Effector CD4-positive, alpha-beta T cell (primary cell): ENCODE data around the gene APOLD1.
"Not testable (repeated sequence)": the region's sequence is repeated elsewhere in the genome, so short reads cannot be mapped to it uniquely, and the experiment has no call there.

Source experiments
- DNase-seq: peaks from one replicate; pipeline ENCODE4 v3.0.0-alpha.2; 2020

Gene APOLD1

GRCh38 chr12:12810553-12811021 lies 25.1 kb downstream of the APOLD1 start:
- no peak for DNase-seq

GRCh38 chr12:12811343-12811742 lies 25.9 kb downstream of the APOLD1 start:
- no peak for DNase-seq

GRCh38 chr12:12812174-12812573 lies 26.7 kb downstream of the APOLD1 start:
- DNase-seq, result no peak

- DNase-seq, result no peak
Measured at GRCh38 chr12:12812618-12813119, 27.2 kb downstream of the APOLD1 start.

GRCh38 chr12:12813120-12814101 lies 28.0 kb downstream of the APOLD1 start, which contains the start of gene DDX47:
Gene DDX47 (plus strand): TSS chr12:12813346. CDS start chr12:12813368, 22 bp downstream.
- DNase-seq, result peak; percentile 98

- DNase-seq, result no peak
Measured at GRCh38 chr12:12817616-12818015, 32.2 kb downstream of the APOLD1 start.

- DNase-seq, result no peak
Measured at GRCh38 chr12:12818701-12819100, 33.2 kb downstream of the APOLD1 start.

GRCh38 chr12:12819221-12819620 lies 33.8 kb downstream of the APOLD1 start:
- no peak for DNase-seq

- DNase-seq, result no peak
Measured at GRCh38 chr12:12819752-12820311, 34.4 kb downstream of the APOLD1 start.

GRCh38 chr12:12820376-12820775 lies 34.9 kb downstream of the APOLD1 start:
- DNase-seq, result not testable (repeated sequence)

- DNase-seq, result no peak
Measured at GRCh38 chr12:12821975-12822374, 36.5 kb downstream of the APOLD1 start.

GRCh38 chr12:12822886-12823285 lies 37.4 kb downstream of the APOLD1 start:
- no peak for DNase-seq

- no peak for DNase-seq
Measured at GRCh38 chr12:12823300-12823699, 37.8 kb downstream of the APOLD1 start.

GRCh38 chr12:12823811-12824210 lies 38.4 kb downstream of the APOLD1 start:
- no peak for DNase-seq

GRCh38 chr12:12835378-12836146 lies 50.1 kb downstream of the APOLD1 start:
- no peak for DNase-seq

GRCh38 chr12:12836571-12836970 lies 51.1 kb downstream of the APOLD1 start:
- no peak for DNase-seq

GRCh38 chr12:12837025-12837812 lies 51.8 kb downstream of the APOLD1 start:
- DNase-seq, result no peak

- DNase-seq, result no peak
Measured at GRCh38 chr12:12837813-12838153, 52.3 kb downstream of the APOLD1 start.

- no peak for DNase-seq
Measured at GRCh38 chr12:12839003-12839395, 53.5 kb downstream of the APOLD1 start.

GRCh38 chr12:12839439-12839838 lies 54.0 kb downstream of the APOLD1 start:
- not testable (repeated sequence) for DNase-seq

GRCh38 chr12:12839873-12840579 lies 54.6 kb downstream of the APOLD1 start:
- no peak for DNase-seq

- DNase-seq, result no peak
Measured at GRCh38 chr12:12840580-12840899, 55.1 kb downstream of the APOLD1 start.
